GM23338 (cell line): Measurements from ENCODE around the gene RSPRY1. TPM values are rescaled to one million over a fixed set of nuclear protein-coding genes. Genes with fewer than 3 reads are reported as not detected.

Source experiments
- ATAC-seq: fragments of 200-7000 bp; cut with Tn5 transposase; 3 replicates; pipeline ENCODE4 v1.9.1; 2020
- DNase-seq: peaks from one replicate; pipeline ENCODE4 v3.0.0-alpha.2; 2015; ENCODE audit warnings: low spot score
- H2AFZ ChIP-seq: fragments of 200-600 bp; sonication (generic); 2 replicates; pipeline ENCODE4 v1.8.0; 2016; ENCODE audit warnings: antibody characterized with exemption, mild to moderate bottlenecking, moderate library complexity
- H3F3A ChIP-seq: fragments of 200-600 bp; sonication (generic); replicated peaks from 2 replicates; pipeline ENCODE4 v1.8.0; 2017; ENCODE audit warnings: antibody characterized with exemption, mixed run types, low read depth
- H3K27ac ChIP-seq: fragments of 200-600 bp; sonication (generic); 2 replicates; pipeline ENCODE4 v1.6.1; 2016; ENCODE audit warnings: low read depth
- H3K27me3 ChIP-seq: fragments of 200-600 bp; sonication (generic); 2 replicates; pipeline ENCODE4 v1.8.0; 2016; ENCODE audit warnings: mild to moderate bottlenecking, mixed run types, moderate library complexity; ENCODE audit not compliant: insufficient read depth
- H3K36me3 ChIP-seq: fragments of 200-600 bp; sonication (generic); 2 replicates; pipeline ENCODE4 v1.8.0; 2016; ENCODE audit warnings: mild to moderate bottlenecking; ENCODE audit not compliant: insufficient read depth
- H3K4me1 ChIP-seq: fragments of 200-600 bp; sonication (generic); 2 replicates; pipeline ENCODE4 v1.8.0; 2016; ENCODE audit warnings: mild to moderate bottlenecking, moderate library complexity; ENCODE audit not compliant: insufficient read depth
- H3K4me2 ChIP-seq: fragments of 200-600 bp; sonication (generic); 2 replicates; pipeline ENCODE4 v1.7.1; 2017; ENCODE audit warnings: mixed run types
- H3K4me3 ChIP-seq: fragments of 200-600 bp; sonication (generic); 2 replicates; pipeline ENCODE4 v1.6.1; 2016; ENCODE audit warnings: mixed run types
- H3K79me2 ChIP-seq: fragments of 200-600 bp; sonication (generic); replicated peaks from 2 replicates; pipeline ENCODE4 v1.8.0; 2017; ENCODE audit warnings: mild to moderate bottlenecking; ENCODE audit not compliant: insufficient read depth
- H3K9me2 ChIP-seq: fragments of 200-600 bp; sonication (generic); 2 replicates; pipeline ENCODE4 v1.8.0; 2017; ENCODE audit not compliant: insufficient read depth
- H4K20me1 ChIP-seq: fragments of 200-600 bp; sonication (generic); replicated peaks from 2 replicates; pipeline ENCODE4 v1.8.0; 2017; ENCODE audit warnings: mild to moderate bottlenecking; ENCODE audit not compliant: insufficient read depth
- H3K27ac Mint-ChIP-seq: 2 replicates; pipeline ENCODE4 v1.8.0; 2020; ENCODE audit warnings: inconsistent platforms, mild to moderate bottlenecking, moderate library complexity, mixed read lengths
- H3K27me3 Mint-ChIP-seq: 3 replicates; pipeline ENCODE4 v1.8.0; 2022; ENCODE audit warnings: low read depth, mild to moderate bottlenecking, moderate library complexity, mixed read lengths, inconsistent platforms; ENCODE audit not compliant: insufficient read depth, poor library complexity
- H3K36me3 Mint-ChIP-seq: 3 replicates; pipeline ENCODE4 v1.8.0; 2021; ENCODE audit warnings: low read depth, mild to moderate bottlenecking, inconsistent platforms, moderate library complexity, mixed read lengths
- H3K4me1 Mint-ChIP-seq: 3 replicates; pipeline ENCODE4 v1.8.0; 2020; ENCODE audit warnings: mild to moderate bottlenecking, inconsistent platforms, mixed read lengths
- H3K4me3 Mint-ChIP-seq: 3 replicates; pipeline ENCODE4 v1.8.0; 2021; ENCODE audit warnings: moderate library complexity, mild to moderate bottlenecking, inconsistent platforms, mixed read lengths
- H3K9me3 Mint-ChIP-seq: 3 replicates; pipeline ENCODE4 v1.8.0; 2020; ENCODE audit warnings: moderate library complexity, mild to moderate bottlenecking, inconsistent platforms, mixed read lengths
- CREB1 ChIP-seq: fragments of 250-450 bp; sonication (Bioruptor Pico); IDR thresholded peaks from 2 replicates; pipeline ENCODE4 v1.5.0; 2020; ENCODE audit warnings: low read depth, mild to moderate bottlenecking, moderate library complexity
- CTCF ChIP-seq, 2 experiments: fragments of 200-600 bp in 1 of 2; sonication (generic) in 1 of 2; conservative IDR thresholded peaks; 2 replicates each; pipeline versions ENCODE4 v1.5.1 to v1.6.1; 2016 to 2017; ENCODE audit warnings: antibody characterized with exemption in 2 of 2, low read depth in 2 of 2, mild to moderate bottlenecking in 2 of 2, moderate library complexity in 1 of 2
- EZH2 ChIP-seq: fragments of 200-600 bp; sonication (generic); IDR thresholded peaks from one replicate; pipeline ENCODE4 v1.8.0; 2017; ENCODE audit warnings: antibody characterized with exemption, mild to moderate bottlenecking, low read depth; ENCODE audit not compliant: unreplicated experiment
- EZH2phosphoT487 ChIP-seq: fragments of 200-600 bp; sonication (generic); IDR thresholded peaks from one replicate; pipeline ENCODE4 v1.8.1; 2018; ENCODE audit warnings: antibody characterized with exemption; ENCODE audit not compliant: unreplicated experiment
- JUNB ChIP-seq: IDR thresholded peaks from one replicate; pipeline ENCODE4 v1.6.1; 2016; ENCODE audit warnings: antibody characterized with exemption; ENCODE audit not compliant: unreplicated experiment
- NANOG ChIP-seq: IDR thresholded peaks from 2 replicates; pipeline ENCODE4 v1.6.1; 2016; ENCODE audit warnings: antibody characterized with exemption, borderline replicate concordance
- POLR2AphosphoS5 ChIP-seq: IDR thresholded peaks from 2 replicates; pipeline ENCODE4 v1.6.1; 2016; ENCODE audit warnings: antibody characterized with exemption, low read depth
- STAT1 ChIP-seq: IDR thresholded peaks from one replicate; pipeline ENCODE4 v1.6.1; 2016; ENCODE audit warnings: antibody characterized with exemption; ENCODE audit not compliant: unreplicated experiment
- ZNF114 ChIP-seq: fragments of 250-450 bp; sonication (Bioruptor Pico); IDR thresholded peaks from 2 replicates; pipeline ENCODE4 v1.5.0; 2020; ENCODE audit warnings: mild to moderate bottlenecking, moderate library complexity
- ZNF331 ChIP-seq: fragments of 250-450 bp; sonication (Bioruptor Pico); IDR thresholded peaks from 2 replicates; pipeline ENCODE4 v1.5.0; 2020; ENCODE audit warnings: low read depth, mild to moderate bottlenecking, moderate library complexity
- polyA plus RNA-seq: library from polyadenylated mRNA; unstranded; fragments of >200 nt; fragmentation: Nextera tagmentation; extraction: Ambion mirVana; gene quantifications from 2 replicates; pipeline ENCODE4 v1.2.1, GENCODE V29; 2016
- total RNA-seq: library from RNA; depleted of rRNA; stranded (reverse); fragments of >200 nt; shearing (Covaris generic); gene quantifications from 2 replicates; pipeline ENCODE4 v1.2.3, GENCODE V29; 2014
- TF ChIP-seq, protein P1 (sequence below): IDR thresholded peaks from 2 replicates; pipeline ENCODE4 v1.6.1; 2016; ENCODE audit warnings: antibody characterized with exemption
- TF ChIP-seq, protein P2 (sequence below): IDR thresholded peaks from one replicate; pipeline ENCODE4 v1.6.1; 2018; ENCODE audit warnings: antibody characterized with exemption; ENCODE audit not compliant: unreplicated experiment
- TF ChIP-seq, protein P3 (sequence below): fragments of 250-450 bp; sonication (Bioruptor Pico); IDR thresholded peaks from 2 replicates; pipeline ENCODE4 v1.5.0; 2020; ENCODE audit warnings: mild to moderate bottlenecking, moderate library complexity

Gene RSPRY1
- total and polyA plus RNA-seq, 2 experiments from 2014 or later = 25.8 to 35.9 TPM

DNA sequence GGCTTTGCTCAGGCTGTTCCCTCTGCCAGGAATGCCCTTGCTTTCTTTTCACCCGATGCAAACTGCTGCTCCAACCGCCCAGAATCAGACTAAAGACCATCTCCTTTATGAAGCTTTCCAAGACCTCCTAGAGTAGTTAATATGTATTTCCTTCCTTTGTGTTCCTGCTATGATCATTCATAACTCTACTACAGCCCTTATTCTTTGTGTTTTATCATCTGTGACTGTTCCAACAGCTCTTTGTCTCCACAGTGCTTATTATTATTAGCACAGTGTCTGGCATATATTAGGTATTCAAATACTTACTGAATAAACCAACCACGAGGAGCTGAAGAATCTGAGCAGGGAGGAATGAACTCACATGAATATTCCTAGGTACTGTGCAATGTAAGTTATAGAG, 7.9 kb upstream of the RSPRY1 start:
- Histone ChIP-seq H4K20me1 (no peaks in the 10 kb centered on the region; the same call in 1 of the 2 replicates), H3K27ac (no peak overlapping the region), H3K27me3 (no peaks in the 10 kb centered on the region), H2AFZ (no peak overlapping the region), H3F3A (no peaks in the 10 kb centered on the region), H3K4me1 (peaks cover 24% of the 10 kb centered on the region), H3K4me3 (no peak overlapping the region), H3K79me2 (peaks cover 57% of the 10 kb centered on the region), H3K36me3 (peaks cover 9% of the 10 kb centered on the region), H3K9me2 (no peaks in the 10 kb centered on the region), H3K4me2 (no peak overlapping the region)
- Mint-ChIP-seq H3K36me3 (peaks cover 8% of the 10 kb centered on the region), H3K27ac (no peak overlapping the region), H3K9me3 (no peaks in the 10 kb centered on the region), H3K4me1 (peaks cover 24% of the 10 kb centered on the region; the same call in 2 of the 3 replicates), H3K4me3 (no peak overlapping the region), H3K27me3 (peaks cover 7% of the 10 kb centered on the region)
- TF ChIP-seq POLR2AphosphoS5 (no peak), EZH2 (no peak), NANOG (no peak), ZNF331 (no peak), EZH2phosphoT487 (no peak), STAT1 (no peak), ZNF114 (CRISPR knock-in tag) (no peak), CTCF (conservative IDR thresholded peaks at IDR 0.05; ENCODE audit: low read depth in 2 of 2) (no peak), JUNB (no peak), CREB1 (no peak)
- TF ChIP-seq, protein P1, sequence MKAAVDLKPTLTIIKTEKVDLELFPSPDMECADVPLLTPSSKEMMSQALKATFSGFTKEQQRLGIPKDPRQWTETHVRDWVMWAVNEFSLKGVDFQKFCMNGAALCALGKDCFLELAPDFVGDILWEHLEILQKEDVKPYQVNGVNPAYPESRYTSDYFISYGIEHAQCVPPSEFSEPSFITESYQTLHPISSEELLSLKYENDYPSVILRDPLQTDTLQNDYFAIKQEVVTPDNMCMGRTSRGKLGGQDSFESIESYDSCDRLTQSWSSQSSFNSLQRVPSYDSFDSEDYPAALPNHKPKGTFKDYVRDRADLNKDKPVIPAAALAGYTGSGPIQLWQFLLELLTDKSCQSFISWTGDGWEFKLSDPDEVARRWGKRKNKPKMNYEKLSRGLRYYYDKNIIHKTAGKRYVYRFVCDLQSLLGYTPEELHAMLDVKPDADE = no peak
- TF ChIP-seq, protein P2, sequence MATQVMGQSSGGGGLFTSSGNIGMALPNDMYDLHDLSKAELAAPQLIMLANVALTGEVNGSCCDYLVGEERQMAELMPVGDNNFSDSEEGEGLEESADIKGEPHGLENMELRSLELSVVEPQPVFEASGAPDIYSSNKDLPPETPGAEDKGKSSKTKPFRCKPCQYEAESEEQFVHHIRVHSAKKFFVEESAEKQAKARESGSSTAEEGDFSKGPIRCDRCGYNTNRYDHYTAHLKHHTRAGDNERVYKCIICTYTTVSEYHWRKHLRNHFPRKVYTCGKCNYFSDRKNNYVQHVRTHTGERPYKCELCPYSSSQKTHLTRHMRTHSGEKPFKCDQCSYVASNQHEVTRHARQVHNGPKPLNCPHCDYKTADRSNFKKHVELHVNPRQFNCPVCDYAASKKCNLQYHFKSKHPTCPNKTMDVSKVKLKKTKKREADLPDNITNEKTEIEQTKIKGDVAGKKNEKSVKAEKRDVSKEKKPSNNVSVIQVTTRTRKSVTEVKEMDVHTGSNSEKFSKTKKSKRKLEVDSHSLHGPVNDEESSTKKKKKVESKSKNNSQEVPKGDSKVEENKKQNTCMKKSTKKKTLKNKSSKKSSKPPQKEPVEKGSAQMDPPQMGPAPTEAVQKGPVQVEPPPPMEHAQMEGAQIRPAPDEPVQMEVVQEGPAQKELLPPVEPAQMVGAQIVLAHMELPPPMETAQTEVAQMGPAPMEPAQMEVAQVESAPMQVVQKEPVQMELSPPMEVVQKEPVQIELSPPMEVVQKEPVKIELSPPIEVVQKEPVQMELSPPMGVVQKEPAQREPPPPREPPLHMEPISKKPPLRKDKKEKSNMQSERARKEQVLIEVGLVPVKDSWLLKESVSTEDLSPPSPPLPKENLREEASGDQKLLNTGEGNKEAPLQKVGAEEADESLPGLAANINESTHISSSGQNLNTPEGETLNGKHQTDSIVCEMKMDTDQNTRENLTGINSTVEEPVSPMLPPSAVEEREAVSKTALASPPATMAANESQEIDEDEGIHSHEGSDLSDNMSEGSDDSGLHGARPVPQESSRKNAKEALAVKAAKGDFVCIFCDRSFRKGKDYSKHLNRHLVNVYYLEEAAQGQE = no peak
- TF ChIP-seq, protein P3, sequence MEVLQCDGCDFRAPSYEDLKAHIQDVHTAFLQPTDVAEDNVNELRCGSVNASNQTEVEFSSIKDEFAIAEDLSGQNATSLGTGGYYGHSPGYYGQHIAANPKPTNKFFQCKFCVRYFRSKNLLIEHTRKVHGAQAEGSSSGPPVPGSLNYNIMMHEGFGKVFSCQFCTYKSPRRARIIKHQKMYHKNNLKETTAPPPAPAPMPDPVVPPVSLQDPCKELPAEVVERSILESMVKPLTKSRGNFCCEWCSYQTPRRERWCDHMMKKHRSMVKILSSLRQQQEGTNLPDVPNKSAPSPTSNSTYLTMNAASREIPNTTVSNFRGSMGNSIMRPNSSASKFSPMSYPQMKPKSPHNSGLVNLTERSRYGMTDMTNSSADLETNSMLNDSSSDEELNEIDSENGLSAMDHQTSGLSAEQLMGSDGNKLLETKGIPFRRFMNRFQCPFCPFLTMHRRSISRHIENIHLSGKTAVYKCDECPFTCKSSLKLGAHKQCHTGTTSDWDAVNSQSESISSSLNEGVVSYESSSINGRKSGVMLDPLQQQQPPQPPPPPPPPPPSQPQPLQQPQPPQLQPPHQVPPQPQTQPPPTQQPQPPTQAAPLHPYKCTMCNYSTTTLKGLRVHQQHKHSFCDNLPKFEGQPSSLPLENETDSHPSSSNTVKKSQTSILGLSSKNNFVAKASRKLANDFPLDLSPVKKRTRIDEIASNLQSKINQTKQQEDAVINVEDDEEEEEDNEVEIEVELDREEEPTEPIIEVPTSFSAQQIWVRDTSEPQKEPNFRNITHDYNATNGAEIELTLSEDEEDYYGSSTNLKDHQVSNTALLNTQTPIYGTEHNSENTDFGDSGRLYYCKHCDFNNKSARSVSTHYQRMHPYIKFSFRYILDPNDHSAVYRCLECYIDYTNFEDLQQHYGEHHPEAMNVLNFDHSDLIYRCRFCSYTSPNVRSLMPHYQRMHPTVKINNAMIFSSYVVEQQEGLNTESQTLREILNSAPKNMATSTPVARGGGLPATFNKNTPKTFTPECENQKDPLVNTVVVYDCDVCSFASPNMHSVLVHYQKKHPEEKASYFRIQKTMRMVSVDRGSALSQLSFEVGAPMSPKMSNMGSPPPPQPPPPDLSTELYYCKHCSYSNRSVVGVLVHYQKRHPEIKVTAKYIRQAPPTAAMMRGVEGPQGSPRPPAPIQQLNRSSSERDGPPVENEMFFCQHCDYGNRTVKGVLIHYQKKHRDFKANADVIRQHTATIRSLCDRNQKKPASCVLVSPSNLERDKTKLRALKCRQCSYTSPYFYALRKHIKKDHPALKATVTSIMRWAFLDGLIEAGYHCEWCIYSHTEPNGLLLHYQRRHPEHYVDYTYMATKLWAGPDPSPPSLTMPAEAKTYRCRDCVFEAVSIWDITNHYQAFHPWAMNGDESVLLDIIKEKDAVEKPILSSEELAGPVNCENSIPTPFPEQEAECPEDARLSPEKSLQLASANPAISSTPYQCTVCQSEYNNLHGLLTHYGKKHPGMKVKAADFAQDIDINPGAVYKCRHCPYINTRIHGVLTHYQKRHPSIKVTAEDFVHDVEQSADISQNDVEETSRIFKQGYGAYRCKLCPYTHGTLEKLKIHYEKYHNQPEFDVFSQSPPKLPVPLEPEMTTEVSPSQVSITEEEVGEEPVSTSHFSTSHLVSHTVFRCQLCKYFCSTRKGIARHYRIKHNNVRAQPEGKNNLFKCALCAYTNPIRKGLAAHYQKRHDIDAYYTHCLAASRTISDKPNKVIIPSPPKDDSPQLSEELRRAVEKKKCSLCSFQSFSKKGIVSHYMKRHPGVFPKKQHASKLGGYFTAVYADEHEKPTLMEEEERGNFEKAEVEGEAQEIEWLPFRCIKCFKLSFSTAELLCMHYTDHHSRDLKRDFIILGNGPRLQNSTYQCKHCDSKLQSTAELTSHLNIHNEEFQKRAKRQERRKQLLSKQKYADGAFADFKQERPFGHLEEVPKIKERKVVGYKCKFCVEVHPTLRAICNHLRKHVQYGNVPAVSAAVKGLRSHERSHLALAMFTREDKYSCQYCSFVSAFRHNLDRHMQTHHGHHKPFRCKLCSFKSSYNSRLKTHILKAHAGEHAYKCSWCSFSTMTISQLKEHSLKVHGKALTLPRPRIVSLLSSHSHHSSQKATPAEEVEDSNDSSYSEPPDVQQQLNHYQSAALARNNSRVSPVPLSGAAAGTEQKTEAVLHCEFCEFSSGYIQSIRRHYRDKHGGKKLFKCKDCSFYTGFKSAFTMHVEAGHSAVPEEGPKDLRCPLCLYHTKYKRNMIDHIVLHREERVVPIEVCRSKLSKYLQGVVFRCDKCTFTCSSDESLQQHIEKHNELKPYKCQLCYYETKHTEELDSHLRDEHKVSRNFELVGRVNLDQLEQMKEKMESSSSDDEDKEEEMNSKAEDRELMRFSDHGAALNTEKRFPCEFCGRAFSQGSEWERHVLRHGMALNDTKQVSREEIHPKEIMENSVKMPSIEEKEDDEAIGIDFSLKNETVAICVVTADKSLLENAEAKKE (CRISPR knock-in tag) = no peak
- ATAC-seq = no peak
- DNase-seq = no peak
